Neutrophil (primary cell): ENCODE results near the gene SOCS3.

ENCODE experiments used
- H3K27ac ChIP-seq: fragments of 200-600 bp; sonication (generic); 2 replicates; pipeline ENCODE4 v1.5.1; 2016; ENCODE audit warnings: mild to moderate bottlenecking, moderate library complexity
- H3K27me3 ChIP-seq: fragments of 200-600 bp; sonication (generic); 2 replicates; pipeline ENCODE4 v1.6.0; 2016; ENCODE audit warnings: mild to moderate bottlenecking
- H3K36me3 ChIP-seq: fragments of 200-600 bp; sonication (generic); 2 replicates; pipeline ENCODE4 v1.5.1; 2017
- H3K4me1 ChIP-seq, 2 experiments: fragments of 200-600 bp in 1 of 2; sonication (generic) in 1 of 2; 1 replicate in 1 of 2; 2 replicates in 1 of 2; pipeline versions ENCODE4 v1.5.1 to v1.6.1; 2013 to 2016; ENCODE audit warnings: low read depth in 1 of 2, low read length in 1 of 2, mild to moderate bottlenecking in 1 of 2, moderate library complexity in 1 of 2; ENCODE audit not compliant: control insufficient read depth in 1 of 2, insufficient read depth in 1 of 2
- H3K4me3 ChIP-seq, 2 experiments: fragments of 200-600 bp in 1 of 2; sonication (generic) in 1 of 2; 1 replicate in 1 of 2; 2 replicates in 1 of 2; pipeline ENCODE4 v1.5.1; 2013 to 2016; ENCODE audit warnings: low read depth in 1 of 2, low read length in 1 of 2, mild to moderate bottlenecking in 1 of 2, moderate library complexity in 1 of 2
- H3K9me3 ChIP-seq: fragments of 200-600 bp; sonication (generic); 2 replicates; pipeline ENCODE4 v1.5.1; 2016
- TF ChIP-seq, protein P1 (sequence below): fragments of 200-600 bp; sonication (generic); IDR thresholded peaks from 2 replicates; pipeline ENCODE4 v1.5.1; 2016; ENCODE audit warnings: antibody characterized with exemption

The SOCS3 gene

DNA sequence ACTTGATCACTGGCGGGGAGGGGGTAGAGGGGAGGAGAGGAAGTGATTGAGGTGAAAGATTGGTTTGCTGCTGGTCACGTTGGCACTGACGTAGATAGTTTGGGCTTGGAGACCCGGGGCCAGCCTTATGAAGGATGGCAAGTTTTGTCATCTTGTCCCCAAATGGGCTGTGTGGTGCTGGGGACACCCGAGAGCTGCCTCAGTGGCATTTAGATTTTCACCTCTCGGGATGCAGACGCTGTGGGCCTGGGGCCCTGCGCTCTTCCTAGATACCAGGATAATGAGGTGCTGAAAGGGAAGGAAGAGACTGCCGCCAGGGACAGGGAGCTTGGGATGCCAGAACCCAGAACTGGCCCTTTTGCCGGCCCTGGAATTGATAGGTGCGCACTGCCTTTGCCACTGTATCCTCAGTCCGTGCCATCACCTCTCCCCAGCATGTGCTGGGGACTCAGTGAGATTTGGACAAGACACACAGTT, 1.4 kb upstream of the SOCS3 start:
- peak overlapping the region; percentile 86 to 99 for H3K4me3 ChIP-seq

DNA sequence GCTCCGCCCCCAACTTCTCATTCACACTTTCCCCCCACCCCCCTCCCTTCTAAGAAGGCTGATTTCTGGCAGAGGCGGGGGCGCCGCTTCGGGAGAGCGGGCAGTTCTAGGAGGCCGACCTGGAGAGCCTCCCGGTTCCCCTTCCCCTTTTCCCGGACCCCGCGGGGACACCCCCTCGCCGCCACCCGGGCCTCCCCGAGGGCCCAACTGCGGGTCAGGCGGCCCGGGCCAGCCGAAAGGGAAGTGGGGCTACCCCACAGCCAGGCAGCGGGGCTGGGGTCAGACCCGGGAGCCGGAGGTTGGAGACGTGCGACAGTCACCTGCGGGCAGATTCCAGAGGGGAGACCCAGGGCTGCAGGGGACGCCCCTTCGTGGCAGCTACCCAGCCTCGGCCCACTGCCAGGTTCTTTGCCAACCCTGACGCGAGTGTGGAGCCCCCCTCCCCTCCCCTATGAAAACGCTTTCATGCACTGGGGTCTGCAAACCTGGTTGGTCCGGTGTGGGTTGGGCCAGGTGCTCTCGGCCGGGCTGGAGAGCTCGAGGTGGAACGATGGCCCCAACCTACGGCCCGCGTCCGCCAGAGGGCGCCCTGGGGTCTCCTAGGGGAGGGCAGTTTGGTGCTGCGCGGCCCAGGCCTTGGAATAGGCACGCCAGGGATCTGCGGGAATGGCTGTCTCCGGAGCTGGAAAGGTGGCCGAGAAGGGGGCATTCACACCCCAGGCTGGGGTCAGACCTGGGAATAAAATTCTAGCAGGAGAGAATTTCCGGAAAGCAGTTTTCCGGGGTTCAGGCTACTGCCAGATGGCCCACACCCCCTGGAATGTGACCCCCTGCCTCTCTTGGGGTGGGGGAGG, 721 bp upstream of the SOCS3 start:
- H3K9me3 ChIP-seq = peaks cover 4% of the 10 kb centered on the region
- H3K4me3 ChIP-seq = peak overlapping the region; percentile 86 to 99
- H3K4me1 ChIP-seq = peaks cover 44 to 56% of the 10 kb centered on the region in 2 experiments
- peaks cover 20% of the 10 kb centered on the region for H3K36me3 ChIP-seq
- TF ChIP-seq, protein P1, sequence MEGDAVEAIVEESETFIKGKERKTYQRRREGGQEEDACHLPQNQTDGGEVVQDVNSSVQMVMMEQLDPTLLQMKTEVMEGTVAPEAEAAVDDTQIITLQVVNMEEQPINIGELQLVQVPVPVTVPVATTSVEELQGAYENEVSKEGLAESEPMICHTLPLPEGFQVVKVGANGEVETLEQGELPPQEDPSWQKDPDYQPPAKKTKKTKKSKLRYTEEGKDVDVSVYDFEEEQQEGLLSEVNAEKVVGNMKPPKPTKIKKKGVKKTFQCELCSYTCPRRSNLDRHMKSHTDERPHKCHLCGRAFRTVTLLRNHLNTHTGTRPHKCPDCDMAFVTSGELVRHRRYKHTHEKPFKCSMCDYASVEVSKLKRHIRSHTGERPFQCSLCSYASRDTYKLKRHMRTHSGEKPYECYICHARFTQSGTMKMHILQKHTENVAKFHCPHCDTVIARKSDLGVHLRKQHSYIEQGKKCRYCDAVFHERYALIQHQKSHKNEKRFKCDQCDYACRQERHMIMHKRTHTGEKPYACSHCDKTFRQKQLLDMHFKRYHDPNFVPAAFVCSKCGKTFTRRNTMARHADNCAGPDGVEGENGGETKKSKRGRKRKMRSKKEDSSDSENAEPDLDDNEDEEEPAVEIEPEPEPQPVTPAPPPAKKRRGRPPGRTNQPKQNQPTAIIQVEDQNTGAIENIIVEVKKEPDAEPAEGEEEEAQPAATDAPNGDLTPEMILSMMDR = peak; percentile 96
- H3K27ac ChIP-seq = peak overlapping the region; percentile 90
- peaks cover 65% of the 10 kb centered on the region for H3K27me3 ChIP-seq

More for the DNA sequence above, 1.4 kb upstream of the SOCS3 start:
- Histone ChIP-seq H3K27ac (peak overlapping the region; percentile 90), H3K4me1 (peaks cover 40 to 51% of the 10 kb centered on the region in 2 experiments), H3K27me3 (peaks cover 65% of the 10 kb centered on the region), H3K9me3 (peaks cover 4% of the 10 kb centered on the region), H3K36me3 (peaks cover 20% of the 10 kb centered on the region)
- TF ChIP-seq, protein P1 = no peak

DNA sequence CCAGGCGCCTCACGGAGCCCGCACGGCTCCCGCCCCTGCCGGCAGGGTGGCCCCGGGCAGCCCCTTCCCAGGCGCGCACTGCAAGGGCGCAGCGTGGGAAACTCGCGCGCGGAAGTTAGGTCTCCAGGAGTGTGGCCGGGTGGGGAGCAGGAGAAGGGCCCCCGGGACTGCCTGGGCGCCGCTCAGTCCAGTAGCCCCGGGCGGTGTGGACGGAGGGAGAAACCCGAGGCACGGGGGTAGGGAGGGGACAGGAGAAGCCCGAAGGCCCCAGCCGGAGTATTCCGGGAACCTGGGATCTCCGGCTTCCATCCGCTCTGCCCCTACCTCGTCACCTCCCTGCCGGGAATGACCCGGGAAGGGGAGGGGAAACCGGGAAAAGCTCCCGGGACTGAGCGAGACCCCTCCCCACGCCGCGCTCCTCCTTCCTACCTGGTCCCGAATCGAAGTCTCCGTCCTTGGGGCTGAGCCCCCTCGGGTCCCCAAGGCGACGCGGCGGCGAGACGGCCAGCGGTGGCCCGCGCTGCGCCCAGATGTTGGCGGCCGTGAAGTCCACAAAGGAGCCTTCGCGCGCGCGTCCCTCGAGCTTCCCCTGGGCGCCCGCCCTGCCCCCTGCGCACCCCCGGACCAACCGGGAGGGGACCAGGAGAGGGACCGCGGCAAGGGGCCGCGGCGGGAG, 418 bp downstream of the SOCS3 start:
- H3K9me3 ChIP-seq = peaks cover 4% of the 10 kb centered on the region
- peak overlapping the region; percentile 86 to 99 for H3K4me3 ChIP-seq
- H3K36me3 ChIP-seq = peaks cover 20% of the 10 kb centered on the region
- H3K27me3 ChIP-seq = peaks cover 65% of the 10 kb centered on the region
- TF ChIP-seq, protein P1 = no peak
- peak overlapping the region; percentile 90 for H3K27ac ChIP-seq
- H3K4me1 ChIP-seq = peaks cover 38 to 47% of the 10 kb centered on the region in 2 experiments

DNA sequence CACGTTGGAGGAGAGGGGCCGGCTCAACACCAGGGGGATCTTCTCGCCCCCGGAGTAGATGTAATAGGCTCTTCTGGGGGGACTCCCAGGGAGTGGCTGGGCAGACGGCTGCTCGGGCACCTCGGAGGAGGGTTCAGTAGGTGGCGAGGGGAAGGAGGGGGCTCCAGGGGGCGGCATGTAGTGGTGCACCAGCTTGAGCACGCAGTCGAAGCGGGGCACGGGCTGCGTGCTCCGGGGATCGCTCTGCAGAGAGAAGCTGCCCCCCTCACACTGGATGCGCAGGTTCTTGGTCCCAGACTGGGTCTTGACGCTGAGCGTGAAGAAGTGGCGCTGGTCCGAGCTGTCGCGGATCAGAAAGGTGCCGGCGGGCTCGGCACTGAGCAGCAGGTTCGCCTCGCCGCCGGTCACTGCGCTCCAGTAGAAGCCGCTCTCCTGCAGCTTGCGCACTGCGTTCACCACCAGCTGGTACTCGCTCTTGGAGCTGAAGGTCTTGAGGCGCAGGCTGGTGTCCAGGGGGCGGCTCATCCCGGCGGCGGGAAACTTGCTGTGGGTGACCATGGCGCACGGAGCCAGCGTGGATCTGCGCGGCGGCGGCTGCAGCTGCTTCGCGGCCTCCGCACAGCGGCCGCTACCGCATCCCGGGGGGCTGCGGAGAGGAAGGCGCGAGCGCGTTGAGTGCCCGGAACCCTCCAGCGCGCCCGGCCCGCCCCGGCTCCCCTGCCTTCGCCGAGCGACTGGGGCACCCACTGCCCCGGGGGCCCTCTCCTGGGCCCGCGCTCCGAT, 1.1 kb downstream of the SOCS3 start:
- Histone ChIP-seq H3K36me3 (peaks cover 20% of the 10 kb centered on the region), H3K27me3 (peaks cover 65% of the 10 kb centered on the region), H3K4me1 (peaks cover 38 to 52% of the 10 kb centered on the region in 2 experiments), H3K27ac (peak overlapping the region; percentile 90), H3K9me3 (peaks cover 4% of the 10 kb centered on the region), H3K4me3 (peak overlapping the region; percentile 86 to 99)
- TF ChIP-seq, protein P1 = no peak
